Fibroblast of skin of back (primary cell): ENCODE data around the gene RASL11A.
"Not testable (repeated sequence)": the region's sequence is repeated elsewhere in the genome, so short reads cannot be mapped to it uniquely, and the experiment has no call there.

Experiments used
- DNase-seq: peaks from one replicate; pipeline ENCODE4 v3.0.0-alpha.2; 2013

Gene RASL11A

DNA sequence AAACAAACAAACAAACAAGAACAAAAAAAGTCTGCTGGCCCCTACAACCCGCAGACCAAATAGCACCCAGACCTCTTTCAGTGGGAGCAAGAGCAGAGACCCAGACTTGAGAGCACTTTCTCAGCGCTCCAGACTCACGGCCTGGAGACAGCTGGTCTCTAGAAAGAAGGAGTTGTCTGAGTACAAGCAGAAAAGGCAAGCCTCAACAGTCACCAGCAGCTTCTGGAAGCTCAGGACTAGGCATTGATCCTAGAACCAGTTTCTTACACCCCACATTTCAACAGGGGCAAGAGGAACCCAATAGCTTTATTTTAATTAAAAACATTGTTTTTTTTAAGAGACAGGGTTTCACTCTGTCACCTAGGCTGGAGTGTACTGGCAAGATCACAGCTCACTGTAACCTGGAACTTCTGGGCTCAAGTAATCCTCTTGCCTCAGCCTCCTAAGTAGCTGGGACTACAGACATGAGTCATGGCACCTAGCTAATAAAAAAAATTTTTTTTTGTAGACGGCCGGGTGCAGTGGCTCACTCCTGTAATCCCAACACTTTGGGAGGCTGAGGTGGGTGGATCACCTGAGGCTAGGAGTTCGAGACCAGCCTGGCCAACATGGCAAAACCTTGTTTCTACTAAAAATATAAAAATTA is 30.4 kb downstream of the RASL11A start:
- no peak for DNase-seq

DNA sequence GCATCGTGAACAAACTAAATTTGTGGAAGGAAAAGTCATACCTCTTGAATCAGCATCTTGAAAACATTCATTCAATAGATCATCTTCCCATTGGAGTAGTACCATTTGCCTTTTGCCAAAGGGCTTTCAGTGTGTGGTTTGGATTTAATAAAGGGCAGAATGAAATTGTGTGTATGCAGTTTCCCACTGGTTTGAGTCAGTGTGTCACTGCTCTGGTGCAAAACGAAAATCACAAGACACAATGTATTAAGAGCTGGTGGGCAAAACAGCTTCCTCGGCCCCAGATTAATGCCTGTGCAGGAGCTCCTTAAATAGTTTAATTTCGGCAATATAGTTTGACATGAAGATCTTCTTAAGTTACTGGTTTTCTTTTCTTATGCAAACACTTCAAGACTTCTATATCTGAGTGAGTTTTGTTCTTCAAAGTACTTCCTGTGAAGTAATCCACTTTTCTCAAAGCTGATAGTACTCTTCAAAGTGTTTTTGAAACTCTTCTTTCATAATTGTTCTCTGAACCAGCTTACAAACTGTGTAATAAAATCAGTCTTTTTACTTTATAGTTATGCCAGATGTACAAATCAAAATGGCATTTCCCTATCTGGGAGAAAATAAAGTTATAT is 32.1 kb downstream of the RASL11A start:
- DNase-seq: no peak

DNA sequence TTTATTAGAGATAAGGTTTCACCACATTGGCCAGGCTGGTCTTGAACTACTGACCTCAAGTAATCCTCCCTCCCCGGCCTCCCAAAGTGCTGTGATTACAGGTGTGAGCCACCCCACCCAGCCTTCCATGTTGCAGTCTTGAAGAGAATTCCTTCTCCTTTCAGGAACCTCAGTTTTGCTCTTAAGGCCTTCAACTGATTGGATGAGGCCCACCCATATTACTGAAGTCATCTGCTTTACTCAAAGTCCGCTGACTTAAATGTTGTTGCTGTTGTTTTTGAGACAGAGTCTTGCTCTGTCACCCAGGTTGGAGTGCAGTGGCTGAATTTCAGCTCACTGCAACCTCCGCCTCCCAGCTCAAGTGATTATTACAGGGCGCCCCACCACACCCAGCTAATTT is 33.5 kb downstream of the RASL11A start:
- no peak for DNase-seq

DNA sequence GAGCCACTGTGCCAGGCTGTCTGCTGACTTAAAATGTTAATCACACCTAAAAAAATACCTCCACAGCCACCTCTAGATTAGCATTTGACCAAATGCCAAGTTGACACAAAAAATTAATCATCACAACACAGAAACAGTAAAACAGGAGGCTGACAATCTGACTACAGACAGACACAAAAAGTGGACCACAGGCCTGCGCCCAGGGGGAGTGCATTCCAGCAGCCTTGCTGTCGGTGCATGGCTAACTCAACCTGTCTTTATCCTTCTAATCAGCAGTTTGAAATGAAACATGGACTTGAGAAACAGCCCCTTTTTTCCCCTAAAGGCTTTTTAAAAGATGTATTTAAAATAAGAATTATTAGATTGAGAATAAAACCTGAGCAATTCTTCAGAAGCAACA is 34.0 kb downstream of the RASL11A start:
- DNase-seq: no peak

DNA sequence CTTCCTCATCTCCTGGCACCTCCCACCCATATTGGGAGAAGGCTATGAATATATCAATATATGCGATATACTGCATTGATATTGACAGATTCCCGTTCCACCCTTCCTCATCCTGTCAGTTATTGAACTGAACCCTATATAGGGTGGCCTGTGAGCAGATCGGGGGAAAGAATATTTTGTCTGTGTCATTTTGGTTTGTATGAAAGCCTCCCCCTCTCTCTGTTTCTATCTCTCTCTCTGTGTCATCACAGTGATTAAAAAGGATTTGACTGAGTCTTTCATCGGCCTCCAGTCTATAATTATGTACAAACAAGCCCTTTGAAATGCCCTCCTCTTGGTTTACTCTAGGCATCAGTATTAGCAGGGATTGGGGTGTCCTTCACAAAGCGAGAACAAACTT is 35.7 kb downstream of the RASL11A start:
- DNase-seq: no peak

DNA sequence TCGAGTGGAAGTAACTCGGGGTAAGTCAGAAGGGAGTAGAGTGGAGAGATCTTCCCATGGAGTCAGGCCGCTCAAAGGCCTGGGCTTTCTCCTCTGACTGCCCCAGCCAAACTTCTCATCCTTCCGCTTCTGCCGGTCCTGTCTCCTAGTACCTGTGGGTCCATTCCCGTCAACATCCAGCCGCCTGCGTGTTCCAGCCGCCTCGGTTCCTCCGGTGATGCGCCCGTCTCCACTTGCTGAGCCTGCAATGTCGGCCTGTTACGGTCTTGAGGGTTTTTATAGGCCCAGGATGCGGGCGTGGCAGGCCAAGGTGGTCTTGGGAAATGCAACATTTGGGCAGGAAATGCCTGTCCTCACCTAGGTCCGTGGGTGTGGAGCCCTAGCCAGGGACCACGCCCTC is 38.3 kb downstream of the RASL11A start:
- DNase-seq: no peak

DNA sequence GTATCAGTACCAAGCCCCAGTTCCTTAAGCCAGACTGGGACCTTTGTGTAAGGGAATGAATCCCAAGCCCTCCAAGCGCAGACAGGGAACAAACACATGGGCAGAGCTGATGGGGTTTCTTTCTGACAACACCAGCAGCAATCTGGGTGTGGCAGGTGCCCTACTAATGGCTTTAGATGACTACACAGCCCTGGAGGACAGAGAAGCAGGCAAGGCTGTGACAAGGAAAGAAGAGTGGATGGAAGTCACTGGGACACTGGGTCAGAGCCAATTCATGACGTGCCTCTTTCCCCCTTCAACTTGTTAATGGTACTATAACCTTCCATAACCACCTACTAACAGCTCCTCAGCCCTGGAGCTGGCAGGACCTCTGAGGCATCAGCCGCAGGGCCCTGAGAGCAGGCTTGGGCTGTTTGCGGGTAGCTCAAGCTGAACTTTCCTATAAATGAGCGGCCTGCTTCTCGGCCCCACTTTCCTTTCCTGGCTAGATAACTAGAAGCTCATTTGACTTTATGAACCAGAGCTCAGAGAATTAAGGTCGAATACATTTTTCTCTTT is 38.9 kb downstream of the RASL11A start:
- DNase-seq: no peak

DNA sequence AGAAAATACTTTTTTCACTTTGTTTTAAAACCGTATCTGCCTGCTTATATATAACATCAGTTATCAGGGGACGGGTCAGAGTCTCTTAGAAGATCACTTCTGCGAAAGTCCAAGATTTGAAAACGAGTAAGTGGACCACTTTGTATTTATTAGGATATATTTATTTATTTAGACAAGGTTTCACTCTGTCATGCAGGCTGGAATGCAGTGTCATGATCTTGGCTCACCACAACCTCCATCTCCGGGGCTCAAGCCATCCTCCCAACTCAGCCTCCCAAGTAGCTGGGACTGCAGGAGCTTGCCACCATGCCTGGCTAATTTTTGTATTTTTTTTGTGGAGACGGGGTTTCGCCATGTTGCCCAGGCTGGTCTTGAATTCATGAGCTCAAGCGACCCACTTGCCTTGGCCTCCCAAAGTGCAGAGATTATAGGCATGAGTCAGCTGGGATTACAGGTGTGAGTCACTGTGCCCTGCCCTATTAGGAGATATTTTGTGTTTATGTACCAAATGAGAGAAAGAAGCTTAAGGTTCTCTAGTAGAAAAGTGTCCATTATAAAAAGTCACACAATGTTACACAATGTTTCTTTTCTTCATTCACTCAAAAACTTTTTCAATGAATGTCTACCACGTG is 39.5 kb downstream of the RASL11A start:
- peak; percentile 18 for DNase-seq

DNA sequence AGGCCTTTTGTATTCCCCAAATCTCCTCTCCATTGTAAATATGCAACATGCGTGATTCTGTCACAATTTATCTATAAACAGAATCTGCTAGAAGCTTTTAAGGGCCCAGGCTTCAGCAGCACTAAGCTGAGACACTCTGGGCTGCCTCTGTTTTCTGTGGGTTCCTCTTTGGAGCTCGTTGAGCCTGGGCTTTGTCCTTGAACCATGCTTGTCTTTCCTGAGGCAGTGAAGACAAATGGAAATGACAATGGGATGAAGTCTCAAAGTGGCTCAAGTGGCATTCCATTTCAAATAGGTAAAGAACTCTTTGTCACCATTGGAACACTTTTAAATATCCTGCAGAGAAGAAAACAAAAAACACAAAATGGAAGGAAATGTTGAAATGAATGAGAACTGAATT is 40.3 kb downstream of the RASL11A start:
- DNase-seq: no peak

DNA sequence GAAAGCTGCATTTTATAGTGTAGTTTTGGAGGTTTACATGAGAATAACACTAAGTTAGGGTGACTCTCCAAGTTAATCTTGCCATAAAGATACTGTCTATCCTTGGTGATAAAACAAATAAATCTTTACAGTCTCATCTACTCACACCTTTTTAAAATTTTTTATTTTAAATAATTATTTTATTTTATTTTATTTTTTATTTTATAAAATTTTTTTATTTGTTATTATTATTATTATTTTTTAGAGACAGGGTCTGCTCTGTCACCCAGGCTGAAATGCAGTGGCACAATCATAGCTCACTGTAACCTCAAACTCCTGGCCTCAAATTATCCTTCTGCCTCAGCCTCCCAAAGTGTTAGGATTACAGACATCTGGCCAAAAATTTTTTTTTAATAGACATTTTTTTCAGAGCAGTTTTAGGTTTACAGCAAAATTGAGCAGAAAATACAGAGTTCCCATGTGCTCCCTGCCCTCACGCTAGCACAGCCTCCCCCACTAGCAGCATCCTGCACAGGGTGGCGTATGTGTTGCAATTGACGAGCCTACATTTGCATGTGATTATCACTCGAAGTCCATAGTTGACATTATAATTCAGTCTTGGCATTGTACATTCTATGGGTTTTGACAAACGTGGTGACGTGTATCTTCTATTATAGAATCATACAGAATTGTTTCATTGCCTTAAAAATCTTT is 41.0 kb downstream of the RASL11A start:
- DNase-seq: no peak

DNA sequence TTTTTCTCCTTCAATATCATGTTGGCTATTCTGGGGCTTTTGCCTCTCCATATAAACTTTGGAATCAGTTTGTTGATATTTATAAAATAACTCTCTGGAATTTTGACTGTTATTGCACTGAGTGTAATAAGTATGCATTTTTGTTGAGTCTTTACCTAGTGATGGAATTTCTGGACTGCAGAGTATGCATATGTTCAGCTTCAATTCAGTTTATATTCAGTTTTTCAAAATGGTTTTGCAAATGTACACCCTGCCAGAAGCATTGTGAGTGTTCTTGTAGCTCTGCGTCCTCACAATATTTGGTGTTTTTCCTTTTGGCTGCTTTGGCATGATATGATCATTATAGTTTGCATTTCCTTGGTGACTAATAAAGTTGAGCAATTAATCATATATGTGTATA is 43.1 kb downstream of the RASL11A start:
- DNase-seq: no peak

DNA sequence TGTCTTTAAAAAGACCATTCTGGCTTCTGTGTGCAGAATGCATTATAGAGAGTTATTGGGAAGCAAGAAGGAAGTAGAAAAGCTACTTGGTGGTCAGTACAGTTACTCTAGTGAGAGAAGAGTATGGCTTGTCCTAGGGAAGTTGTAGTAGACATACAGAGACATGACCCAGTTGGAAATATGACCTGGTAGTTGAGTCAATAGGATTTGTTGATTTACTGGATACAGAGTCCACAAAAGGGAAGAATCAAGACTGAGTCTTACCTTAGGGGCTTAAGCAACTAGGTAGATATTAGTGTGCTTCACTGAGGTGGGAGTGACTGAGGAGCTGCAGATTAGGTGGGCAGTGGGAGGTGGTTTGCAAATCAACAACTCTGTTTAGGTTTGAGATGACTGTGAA is 48.8 kb downstream of the RASL11A start:
- no peak for DNase-seq

DNA sequence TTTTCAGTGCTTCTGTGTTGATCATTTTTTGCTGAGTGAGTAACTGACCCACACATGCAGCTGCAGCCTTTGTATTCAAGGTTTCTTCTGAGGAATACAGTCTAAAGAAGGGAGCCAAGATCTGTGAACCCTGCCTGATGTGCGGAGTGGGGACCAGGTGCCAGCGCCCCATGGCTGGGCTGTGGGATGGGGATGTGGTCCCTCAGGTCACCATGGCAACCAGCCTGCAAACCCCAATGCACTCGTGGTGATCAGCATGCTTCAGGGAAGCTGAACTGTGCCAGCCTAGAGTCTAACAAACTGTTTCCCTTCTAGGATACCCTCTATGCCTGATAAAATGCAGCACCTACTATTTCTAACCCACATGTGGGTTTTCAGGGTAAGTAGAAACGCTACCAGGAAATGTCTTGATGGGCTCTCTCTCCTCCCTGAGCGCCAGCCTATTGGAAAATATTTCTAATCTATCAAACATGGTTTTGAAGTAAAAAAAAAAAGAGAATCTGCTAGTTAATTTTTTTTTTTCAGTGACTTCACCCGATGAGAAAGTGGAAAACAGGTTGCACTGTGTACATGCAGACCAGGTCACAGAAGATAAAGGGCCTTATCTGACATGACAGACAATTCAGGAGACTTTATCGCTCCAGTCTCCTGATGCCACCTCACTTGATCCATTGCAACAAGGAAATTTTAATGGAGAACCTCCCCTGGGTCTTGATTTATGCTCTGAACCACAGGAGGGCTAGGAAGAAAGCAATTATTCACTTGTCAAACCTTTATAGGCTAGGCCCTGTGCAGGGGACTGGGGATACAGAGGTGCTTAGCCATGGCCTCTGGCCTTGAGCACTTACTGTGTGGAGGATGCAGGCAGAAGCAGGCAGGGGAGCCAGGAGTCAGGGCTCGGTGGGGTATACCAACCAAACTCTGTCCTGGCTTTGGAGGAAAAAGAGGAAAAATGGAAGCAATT is 51.1 kb downstream of the RASL11A start:
- no peak for DNase-seq

DNA sequence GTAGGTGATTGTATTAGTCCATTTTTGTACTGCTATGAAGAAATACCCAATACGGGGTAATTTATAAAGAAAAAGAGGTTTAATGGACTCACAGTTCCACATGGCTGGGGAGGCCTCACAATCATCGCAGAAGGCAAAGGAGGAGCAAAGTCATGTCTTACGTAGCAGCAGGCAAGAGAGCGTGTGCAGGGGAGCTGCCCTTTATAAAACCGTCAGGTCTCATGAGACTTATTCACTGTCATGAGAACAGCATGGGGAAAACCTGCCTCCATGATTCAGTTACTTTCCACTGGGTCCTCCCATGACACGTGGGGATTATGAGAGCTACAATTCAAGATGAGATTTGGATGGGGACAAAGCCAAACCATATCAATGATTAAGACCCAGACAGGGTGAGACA is 51.8 kb downstream of the RASL11A start:
- not testable (repeated sequence) for DNase-seq
